Right hindlimb (tissue), 1 donor: ENCODE measurements around the gene C16orf74.

Experiments
- DNase-seq: peaks from one replicate; pipeline ENCODE4 v3.0.0-alpha.2; 2018

Gene C16orf74

GRCh38 chr16:85746460-85747215, 4.3 kb downstream of the C16orf74 start:
- no peak for DNase-seq

GRCh38 chr16:85738923-85739715, 11.8 kb downstream of the C16orf74 start:
- DNase-seq, result no peak

GRCh38 chr16:85736921-85737320, 14.0 kb downstream of the C16orf74 start:
- DNase-seq, result no peak

- DNase-seq, result no peak
Measured at GRCh38 chr16:85735946-85736345, 14.9 kb downstream of the C16orf74 start.

- DNase-seq, result no peak
Measured at GRCh38 chr16:85735225-85735635, 15.7 kb downstream of the C16orf74 start.

DNA sequence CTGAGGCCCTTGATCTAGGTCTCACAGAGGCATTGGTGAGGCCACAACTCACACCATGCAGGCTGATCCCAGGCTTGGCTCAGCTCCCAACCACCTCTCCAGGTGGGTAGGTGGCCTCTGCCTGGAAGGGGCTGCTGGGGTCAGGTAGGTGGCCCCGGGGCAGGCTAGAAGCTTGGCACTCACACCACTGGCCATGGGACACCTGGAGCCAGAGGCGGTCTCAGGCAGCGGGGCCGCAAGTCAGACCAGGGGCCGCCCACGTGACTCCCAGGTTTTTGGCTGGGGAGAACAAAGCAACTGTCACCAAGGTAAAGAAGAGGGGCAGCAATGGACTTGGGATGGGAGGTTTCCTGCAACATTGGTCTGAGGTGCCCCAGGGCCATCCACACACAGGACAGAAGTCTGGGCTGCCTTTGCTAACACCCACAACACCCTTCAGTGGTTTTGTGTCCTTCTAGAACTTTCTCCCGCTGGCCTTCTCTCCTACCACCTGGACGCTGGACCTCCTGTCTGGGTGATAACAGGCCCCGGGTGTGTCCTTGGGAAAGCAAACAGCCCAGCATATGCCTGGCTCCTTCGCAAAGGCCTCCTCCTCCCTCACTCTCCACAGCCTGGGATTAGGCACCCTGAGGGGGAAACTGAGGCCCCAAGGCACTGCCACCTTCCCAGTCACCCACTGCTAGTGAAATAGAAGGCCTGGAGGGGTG, 16.4 kb downstream of the C16orf74 start:
- DNase-seq, result no peak

- DNase-seq, result no peak
Measured at GRCh38 chr16:85733839-85734170, 17.1 kb downstream of the C16orf74 start.

DNA sequence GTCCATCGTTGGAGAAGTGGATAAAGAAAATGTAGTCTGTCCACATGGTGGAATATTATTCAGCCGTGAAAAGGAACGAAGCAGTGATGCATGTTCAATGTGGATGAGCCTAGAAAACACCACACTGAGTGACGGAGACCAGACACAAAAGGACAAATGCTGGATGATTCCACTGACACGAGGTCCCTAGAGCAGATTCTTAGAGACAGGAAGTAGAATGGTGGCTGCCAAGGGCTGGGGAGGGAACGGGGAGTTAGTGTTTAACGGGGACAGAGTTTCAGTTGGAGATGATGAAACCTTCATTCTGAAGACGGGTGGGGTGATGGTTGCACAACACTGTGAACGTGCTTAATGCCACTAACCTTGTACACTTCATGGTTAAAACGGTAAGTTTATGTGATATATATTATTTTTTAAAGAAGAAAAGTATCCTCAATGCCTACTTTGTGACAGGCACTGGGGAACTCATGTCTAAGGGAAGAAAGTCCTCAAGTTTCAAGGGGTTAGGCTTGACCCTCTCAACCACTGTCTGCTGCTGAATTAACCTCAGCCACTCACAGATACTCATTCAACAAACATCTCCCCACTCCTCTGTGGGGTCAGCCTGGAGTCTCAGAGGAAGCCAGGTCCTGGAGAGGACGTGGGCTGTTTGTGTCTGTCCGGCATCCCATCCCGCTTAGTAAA, 17.6 kb downstream of the C16orf74 start:
- no peak for DNase-seq

DNA sequence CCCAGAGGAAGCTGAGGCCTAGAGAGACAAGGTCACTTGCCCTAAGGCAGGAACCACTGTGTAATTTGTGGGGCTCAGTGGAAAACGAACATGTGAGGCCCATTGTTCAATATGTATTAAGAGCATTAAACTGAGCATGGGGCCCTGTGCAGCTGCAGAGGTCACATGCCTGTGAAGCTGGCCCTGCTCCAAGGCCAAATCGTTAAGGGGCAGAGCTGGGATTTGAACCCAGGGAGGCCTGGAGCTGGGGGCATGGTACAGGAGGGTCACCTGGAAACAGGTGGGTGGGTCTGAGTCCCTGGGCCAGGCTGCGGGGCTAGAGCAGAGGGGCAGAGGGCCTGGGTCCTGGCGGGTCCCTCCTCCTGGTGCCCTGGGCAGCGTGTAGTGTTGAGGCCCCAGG, 19.7 kb downstream of the C16orf74 start:
- no peak for DNase-seq

DNA sequence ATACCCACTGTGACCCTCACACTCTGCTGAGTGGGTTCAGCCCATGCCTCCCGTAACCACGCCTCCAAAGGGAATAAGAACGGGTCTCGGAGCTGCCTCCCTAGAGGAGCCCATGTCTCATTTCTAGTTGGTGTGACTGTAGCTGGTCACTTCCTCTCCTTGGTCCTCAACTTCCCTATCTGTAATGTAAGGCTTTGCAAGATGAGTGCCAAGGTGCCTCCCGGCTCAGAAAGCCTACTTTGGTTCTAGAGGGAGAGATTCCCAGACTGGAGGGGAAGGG, 20.8 kb downstream of the C16orf74 start:
- no peak for DNase-seq

GRCh38 chr16:85729452-85730185, 21.3 kb downstream of the C16orf74 start:
- DNase-seq, result no peak

DNA sequence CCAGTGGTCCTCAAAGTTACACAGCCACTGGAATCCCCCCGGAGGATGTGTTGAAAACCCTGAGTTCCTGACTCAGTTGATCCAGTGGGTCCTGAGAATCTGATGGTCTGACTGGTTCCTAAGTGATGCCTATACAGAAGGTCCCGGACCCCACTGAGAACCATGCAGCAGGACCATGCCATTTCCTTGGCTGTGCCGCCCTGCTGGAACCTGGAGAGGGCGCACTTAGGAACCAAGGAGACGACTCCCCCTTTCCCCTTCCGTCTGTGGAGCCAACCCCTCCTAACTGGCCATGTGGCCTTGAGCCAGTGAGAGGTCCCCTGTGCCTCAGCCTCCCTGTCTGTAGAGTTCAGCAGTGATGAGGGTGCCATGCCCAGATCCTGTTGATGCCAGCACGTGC, 22.0 kb downstream of the C16orf74 start:
- no peak for DNase-seq

DNA sequence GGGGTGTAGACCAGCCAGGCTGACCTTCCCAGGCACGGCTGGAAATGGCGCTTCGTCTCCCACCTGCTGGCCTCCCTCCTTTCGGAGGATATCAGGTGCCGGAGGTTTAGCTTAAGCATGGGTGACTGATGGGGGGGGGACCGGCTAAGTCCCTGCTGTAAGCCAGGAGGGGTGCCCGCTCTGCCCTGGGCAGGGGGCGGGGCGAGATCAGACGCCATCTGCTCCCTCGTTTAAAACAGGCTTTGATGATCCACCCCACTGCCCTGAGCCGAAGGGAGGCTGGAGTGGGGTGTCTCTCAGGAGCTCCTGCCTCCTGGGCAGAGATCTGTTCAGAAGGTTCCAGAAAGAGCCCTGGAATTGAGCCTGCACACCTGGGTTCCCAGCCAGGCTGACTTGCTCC, 26.0 kb downstream of the C16orf74 start:
- DNase-seq, result no peak

DNA sequence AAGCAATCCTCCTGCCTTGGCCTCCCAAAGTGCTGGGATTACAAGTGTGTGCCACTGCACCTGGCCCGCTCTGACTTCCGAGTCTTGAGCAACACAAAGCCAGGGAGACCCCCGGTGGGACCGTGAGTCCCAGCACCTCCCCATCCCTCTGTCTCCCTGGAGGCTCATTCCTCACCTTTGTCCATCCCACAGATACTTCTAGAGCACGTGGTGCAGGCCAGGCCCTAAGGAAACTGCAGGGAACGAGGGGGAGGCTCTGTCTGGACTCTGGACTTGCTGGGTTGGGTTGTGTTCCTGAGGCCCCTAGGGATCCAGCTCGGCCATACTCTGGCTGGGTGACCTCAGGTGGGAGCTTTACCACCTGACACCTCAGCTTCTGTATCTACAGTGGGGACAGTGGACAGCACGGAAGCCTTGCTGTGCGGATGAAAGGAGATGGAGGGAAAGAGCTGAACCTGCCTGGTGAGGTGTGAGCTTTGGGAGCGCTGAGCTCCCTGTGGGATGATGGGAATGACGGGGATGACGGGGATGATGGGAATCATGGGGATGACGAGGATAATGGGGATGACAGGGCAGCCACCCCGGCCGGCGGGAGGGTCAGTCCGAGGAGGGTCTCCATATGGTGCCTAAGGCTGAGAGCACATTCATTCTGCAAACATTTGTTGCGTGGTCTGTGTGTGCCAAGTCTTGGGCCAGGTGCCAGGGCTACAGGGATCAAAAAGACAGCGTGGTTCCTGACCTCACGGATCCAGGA, 26.6 kb downstream of the C16orf74 start:
- DNase-seq, result no peak

DNA sequence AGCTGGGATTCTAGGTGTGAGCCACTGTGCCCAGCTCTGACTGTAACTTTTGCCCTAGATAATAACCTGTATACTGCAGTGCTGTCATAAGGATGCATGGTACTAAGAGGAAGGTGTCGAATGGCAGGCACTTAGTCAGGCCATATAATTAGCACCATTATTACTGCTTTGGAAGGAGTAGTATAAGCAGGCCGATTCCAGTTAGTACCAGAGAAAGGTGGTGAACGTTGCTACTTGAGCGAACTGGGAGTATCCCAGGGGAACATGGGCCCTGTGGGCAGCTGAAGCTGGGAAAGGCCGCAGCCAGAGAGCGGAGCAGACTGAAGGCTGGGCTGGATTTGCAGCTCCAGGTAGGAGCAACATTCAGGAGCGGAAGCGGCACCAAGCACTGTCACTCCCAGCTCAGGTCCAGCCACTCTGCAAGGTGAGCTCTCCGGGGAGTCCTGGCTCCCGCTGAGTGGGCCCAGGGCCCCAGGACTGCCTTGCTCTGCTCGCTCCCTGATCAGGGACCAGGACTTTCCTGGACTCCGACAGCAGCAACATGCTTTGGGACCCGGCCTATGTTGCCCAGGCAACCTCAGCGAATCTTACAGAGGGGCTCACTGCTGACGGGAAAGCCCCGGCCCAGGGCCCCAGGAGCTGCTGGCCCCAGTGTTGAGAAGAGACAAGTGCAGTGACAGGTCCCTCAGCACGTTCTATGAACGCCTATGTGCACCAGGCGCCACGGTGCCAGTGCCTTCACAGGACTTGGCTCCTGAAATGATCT, 28.6 kb downstream of the C16orf74 start:
- no peak for DNase-seq

DNA sequence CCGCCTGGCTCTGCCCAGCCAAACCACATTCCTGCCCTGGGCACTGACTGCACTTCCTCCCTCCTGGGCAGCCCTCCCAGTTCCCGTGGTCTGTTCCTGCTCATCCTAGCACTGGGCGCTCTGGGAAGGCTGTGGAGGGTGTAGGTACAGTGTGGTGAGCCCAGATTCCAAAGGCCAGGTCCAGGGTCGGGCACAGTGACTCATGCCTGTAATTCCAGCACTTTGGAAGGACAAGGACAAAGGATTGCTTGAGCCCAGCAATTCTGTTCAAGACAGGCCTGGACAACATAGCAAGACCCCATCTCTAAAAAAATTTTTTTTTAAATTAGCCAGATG, 30.6 kb downstream of the C16orf74 start:
- no peak for DNase-seq

DNA sequence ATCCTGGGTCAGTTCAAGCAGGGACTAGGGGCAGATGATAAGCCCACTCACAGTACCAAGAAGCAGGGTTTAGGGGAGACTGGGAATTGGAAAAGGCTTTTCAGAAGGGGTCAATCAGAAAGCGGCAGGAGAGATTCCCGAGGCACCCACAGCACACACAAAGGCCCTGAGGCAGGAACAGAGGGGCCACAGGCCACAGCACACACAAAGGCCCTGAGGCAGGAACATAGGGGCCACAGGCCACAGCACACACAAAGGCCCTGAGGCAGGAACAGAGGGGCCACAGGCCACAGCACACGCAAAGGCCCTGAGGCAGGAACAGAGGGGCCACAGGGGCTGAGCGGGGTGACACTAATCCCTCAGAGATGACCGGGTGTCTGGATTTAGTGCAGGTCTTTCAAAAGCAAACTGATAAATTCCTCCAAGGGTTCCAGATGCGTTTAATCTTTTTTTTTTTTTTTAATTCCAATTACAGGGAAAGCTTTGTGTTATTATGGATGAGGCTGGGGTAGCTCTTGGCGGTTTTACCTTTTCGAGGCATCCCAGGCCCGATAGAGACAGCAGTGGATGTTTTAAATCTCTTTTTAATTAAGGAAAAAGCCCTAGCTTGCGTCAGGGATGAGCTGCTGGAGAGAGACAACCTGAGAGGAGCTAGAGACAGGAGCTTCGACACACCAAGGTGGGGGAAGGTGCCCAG, 31.1 kb downstream of the C16orf74 start:
- no peak for DNase-seq

DNA sequence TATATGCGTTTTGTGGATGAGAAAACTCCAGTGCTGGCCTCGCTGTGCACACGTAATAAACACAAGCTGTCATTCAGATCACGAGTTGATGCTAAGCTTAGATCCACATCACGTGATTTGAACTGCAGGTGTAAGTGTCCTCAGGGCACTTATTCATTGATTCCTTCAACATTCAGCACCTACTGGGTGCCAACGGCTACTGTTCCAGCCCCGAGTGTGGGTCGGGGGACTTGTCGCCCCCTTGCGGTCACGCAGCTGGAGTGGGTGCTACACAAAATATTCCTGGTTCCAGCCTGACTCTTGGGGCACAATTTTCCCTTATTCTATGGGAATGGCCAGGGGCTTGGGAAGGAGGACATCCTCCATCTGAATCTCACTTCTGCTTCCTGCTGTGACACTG, 32.2 kb downstream of the C16orf74 start:
- DNase-seq, result no peak

- DNase-seq, result no peak
Measured at GRCh38 chr16:85718153-85718477, 32.8 kb downstream of the C16orf74 start.

- peak; percentile 65 for DNase-seq
Measured at GRCh38 chr16:85717393-85718152, 33.3 kb downstream of the C16orf74 start.
